ENCODE results near the gene ACTN1.

- TF ChIP-seq, protein P1, sequence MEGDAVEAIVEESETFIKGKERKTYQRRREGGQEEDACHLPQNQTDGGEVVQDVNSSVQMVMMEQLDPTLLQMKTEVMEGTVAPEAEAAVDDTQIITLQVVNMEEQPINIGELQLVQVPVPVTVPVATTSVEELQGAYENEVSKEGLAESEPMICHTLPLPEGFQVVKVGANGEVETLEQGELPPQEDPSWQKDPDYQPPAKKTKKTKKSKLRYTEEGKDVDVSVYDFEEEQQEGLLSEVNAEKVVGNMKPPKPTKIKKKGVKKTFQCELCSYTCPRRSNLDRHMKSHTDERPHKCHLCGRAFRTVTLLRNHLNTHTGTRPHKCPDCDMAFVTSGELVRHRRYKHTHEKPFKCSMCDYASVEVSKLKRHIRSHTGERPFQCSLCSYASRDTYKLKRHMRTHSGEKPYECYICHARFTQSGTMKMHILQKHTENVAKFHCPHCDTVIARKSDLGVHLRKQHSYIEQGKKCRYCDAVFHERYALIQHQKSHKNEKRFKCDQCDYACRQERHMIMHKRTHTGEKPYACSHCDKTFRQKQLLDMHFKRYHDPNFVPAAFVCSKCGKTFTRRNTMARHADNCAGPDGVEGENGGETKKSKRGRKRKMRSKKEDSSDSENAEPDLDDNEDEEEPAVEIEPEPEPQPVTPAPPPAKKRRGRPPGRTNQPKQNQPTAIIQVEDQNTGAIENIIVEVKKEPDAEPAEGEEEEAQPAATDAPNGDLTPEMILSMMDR (IDR thresholded peaks at IDR 0.05), result no peak
- no peak for TF ChIP-seq POLR2A (IDR thresholded peaks at IDR 0.05)
These were observed 16.4 kb downstream of the ACTN1 start for GRCh38 chr14:68962681-68963080.
